Measurements from ENCODE around the gene CACNA1A. TPM values are rescaled to one million over a fixed set of nuclear protein-coding genes. Genes with fewer than 3 reads are reported as not detected.

Gene CACNA1A
- total RNA-seq, 2 experiments from 2014 or later, result 0.21 to 0.44 TPM

GRCh38 chr19:13502231-13502630 is 4.0 kb downstream of the CACNA1A start:
- POLR2A ChIA-PET, result interaction anchor here (0.6 kb wide), 1 partner anchor 63 kb away, joined by 3 read pairs; no protein-coding TSS in a partner anchor
- CTCF ChIA-PET, result no interaction called here

- CTCF ChIA-PET, result no interaction called here
- POLR2A ChIA-PET, result no interaction called here
Observed at GRCh38 chr19:13499692-13500091, 6.6 kb downstream of the CACNA1A start.

- ChIA-PET POLR2A (no interaction called here), CTCF (no interaction called here)
Observed at GRCh38 chr19:13493516-13494310, 12.6 kb downstream of the CACNA1A start.

GRCh38 chr19:13492128-13492527 is 14.2 kb downstream of the CACNA1A start:
- ChIA-PET CTCF (interaction anchor here (0.5 kb wide), 1 partner anchor 212 kb away, joined by 3 read pairs; no protein-coding TSS in a partner anchor), POLR2A (no interaction called here)

GRCh38 chr19:13487985-13488384 is 18.3 kb downstream of the CACNA1A start:
- CTCF ChIA-PET, result no interaction called here

GRCh38 chr19:13484166-13484565 is 22.1 kb downstream of the CACNA1A start:
- ChIA-PET POLR2A (no interaction called here), CTCF (no interaction called here)

More at GRCh38 chr19:13487985-13488384, 18.3 kb downstream of the CACNA1A start:
- POLR2A ChIA-PET, result no interaction called here

GRCh38 chr19:13483215-13483614 is 23.1 kb downstream of the CACNA1A start:
- POLR2A ChIA-PET, result no interaction called here
- CTCF ChIA-PET, result interaction anchor here (0.5 kb wide), 1 partner anchor 69 kb away, joined by 3 read pairs; no protein-coding TSS in a partner anchor

- ChIA-PET POLR2A (no interaction called here), CTCF (no interaction called here)
Observed at GRCh38 chr19:13478576-13478975, 27.7 kb downstream of the CACNA1A start.

- ChIA-PET POLR2A (no interaction called here), CTCF (no interaction called here)
Observed at GRCh38 chr19:13476071-13476470, 30.2 kb downstream of the CACNA1A start.

GRCh38 chr19:13475044-13475443 is 31.2 kb downstream of the CACNA1A start:
- POLR2A ChIA-PET, result no interaction called here
- CTCF ChIA-PET, result no interaction called here

- CTCF ChIA-PET, result no interaction called here
- POLR2A ChIA-PET, result no interaction called here
Observed at GRCh38 chr19:13466697-13467096, 39.6 kb downstream of the CACNA1A start.

- POLR2A ChIA-PET, result no interaction called here
- CTCF ChIA-PET, result no interaction called here
Observed at GRCh38 chr19:13463296-13463695, 43.0 kb downstream of the CACNA1A start.

- POLR2A ChIA-PET, result no interaction called here
- CTCF ChIA-PET, result interaction anchor here (1.7 kb wide), 1 partner anchor 11 kb away, joined by 3 read pairs; no protein-coding TSS in a partner anchor
Observed at GRCh38 chr19:13461536-13461935, 44.7 kb downstream of the CACNA1A start.

- ChIA-PET CTCF (no interaction called here), POLR2A (no interaction called here)
Observed at GRCh38 chr19:13460045-13460444, 46.2 kb downstream of the CACNA1A start.

- ChIA-PET POLR2A (no interaction called here), CTCF (no interaction called here)
Observed at GRCh38 chr19:13459351-13459750, 46.9 kb downstream of the CACNA1A start.

- POLR2A ChIA-PET, result no interaction called here
- CTCF ChIA-PET, result interaction anchor here (1.5 kb wide), 1 partner anchor 10 kb away, joined by 3 read pairs; no protein-coding TSS in a partner anchor
Observed at GRCh38 chr19:13451434-13451995, 54.8 kb downstream of the CACNA1A start.

GRCh38 chr19:13447978-13448377 is 58.3 kb downstream of the CACNA1A start:
- POLR2A ChIA-PET, result no interaction called here
- CTCF ChIA-PET, result no interaction called here

- ChIA-PET CTCF (interaction anchor here (0.6 kb wide), 1 partner anchor 156 kb away, joined by 3 read pairs; no protein-coding TSS in a partner anchor), POLR2A (no interaction called here)
Observed at GRCh38 chr19:13441810-13442512, 64.3 kb downstream of the CACNA1A start.

- CTCF ChIA-PET, result no interaction called here
- POLR2A ChIA-PET, result interaction anchor here (0.6 kb wide), 1 partner anchor 1058 kb away, joined by 4 read pairs; no protein-coding TSS in a partner anchor
Observed at GRCh38 chr19:13437919-13438618, 68.2 kb downstream of the CACNA1A start.

- POLR2A ChIA-PET, result no interaction called here
- CTCF ChIA-PET, result interaction anchor here (0.6 to 1.4 kb wide), 2 partner anchors 28 to 158 kb away, joined by 3 read pairs; no protein-coding TSS in a partner anchor
Observed at GRCh38 chr19:13436352-13436751, 69.9 kb downstream of the CACNA1A start.
